ENCODE data around the gene ZNF566. TPM values are rescaled to one million over a fixed set of nuclear protein-coding genes. Genes with fewer than 3 reads are reported as not detected.
"Not testable (repeated sequence)": the region's sequence is repeated elsewhere in the genome, so short reads cannot be mapped to it uniquely, and the experiment has no call there.

Gene ZNF566
- total RNA-seq = 5.6 and 7.8 TPM in 2 replicates

DNA sequence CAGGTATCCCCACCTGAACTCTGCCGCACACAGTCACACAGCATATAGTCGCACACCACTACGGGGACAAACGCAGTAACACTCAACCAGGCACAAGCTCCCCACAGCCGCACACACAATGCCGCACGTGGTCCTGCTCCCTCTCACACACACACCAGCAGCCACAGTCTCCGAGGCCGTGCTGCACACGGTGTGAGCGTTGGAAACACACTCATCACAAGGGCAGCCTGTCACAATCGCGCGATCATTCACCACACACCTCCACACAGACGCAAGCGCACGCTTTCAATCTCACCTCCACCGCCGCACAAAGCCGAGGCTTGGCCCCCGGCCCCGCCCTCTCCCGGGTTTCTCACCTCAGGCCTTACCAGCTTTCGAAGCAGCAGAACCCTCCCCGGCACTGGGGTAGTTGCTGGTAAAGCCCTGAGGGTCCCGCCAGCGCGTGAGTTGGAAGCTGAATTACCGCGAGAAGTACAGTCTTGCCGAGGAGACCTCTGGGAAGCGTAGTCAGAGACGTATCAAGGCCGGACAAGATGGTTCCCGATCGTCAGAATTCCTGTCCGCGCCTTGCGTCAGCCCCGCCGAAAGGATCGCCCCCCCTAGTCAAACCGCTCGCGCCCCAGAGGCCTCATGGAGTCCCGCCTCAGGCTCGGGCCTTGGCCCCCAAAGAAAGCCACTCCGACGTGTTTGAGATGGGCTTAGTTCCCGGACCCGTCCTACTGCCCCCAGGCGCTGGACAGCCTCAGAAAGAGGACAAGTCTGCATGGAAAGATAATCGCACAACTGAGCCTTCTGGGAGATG is at the start of gene ZNF566:
Gene ZNF566, minus strand, starts transcription at position 444 of the 802 bp plus-strand sequence. CDS start 13,004 bp downstream, outside the sequence.
- peak; percentile 95 to 98 for DNase-seq (ENCODE audit: low read depth in 2 of 2)

DNA sequence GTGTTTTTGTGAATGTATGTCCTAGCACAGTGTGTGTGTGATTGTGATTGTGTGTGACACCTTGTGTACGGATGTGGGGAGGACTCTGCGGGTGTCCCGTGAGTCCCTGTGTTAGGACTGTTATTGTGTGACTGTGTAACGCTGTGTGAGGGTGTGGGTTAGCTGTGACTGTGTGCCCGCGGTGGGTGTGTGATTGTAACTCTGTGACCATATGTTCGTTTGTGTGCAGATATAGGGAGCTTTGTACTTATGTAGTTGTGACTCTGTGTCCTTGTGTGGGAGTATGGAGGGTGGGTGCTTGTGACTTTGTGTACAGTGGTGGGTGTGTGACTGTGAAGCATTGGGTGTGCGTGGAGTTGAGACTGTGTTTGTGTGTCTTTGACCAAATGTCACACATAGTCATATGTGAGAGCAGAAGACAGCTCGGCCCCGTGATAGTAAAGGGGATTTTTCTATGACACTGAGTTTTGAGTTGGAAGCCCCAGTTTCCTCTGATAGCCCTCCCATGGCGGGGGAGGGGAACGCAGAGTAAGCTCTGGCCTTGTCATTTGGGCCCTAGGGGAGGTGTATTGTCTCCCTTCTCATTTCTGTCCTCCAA is 39.7 kb upstream of the ZNF566 start:
- peak in 1 of 2 donors; percentile 26 for DNase-seq (ENCODE audit: low read depth in 2 of 2)

DNA sequence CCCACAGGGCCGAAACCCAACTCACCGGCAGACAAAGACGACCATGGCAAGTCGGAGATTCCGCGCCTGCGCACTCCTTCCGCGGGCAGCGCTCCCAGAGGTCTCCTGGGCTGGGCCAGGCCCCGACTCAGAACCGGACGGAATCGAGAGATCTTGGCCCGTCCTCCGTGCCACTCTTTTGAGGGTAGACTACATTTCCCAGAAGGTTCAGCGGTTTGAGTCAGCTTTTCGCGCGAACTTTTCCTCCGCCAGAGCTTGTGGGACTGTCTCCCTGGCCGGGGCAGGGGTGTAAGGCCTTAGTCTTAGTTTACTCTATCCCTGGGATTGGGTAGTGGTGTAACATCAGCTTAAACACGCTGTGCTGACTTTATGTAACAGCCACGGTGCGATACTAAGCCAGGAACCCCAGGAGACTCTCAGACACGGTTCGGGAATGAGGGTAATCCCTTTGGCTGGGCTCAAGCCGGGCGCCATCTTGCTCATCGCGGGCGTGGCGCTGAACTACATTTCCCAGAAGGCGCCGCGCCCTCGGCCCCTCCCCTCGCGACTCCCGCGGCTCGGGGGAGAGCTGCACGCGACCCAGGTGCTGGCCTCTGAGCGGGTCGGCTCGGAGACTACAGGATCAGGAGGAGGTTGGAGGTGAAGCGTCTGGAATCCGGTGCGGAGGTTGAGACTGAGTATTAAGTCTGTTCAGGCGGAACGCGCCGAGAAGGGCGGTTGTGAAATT is 39.0 kb upstream of the ZNF566 start, which contains the start of gene ZNF260:
Gene ZNF260, minus strand, starts transcription at position 78 of the 727 bp plus-strand sequence. CDS start 13,033 bp downstream, outside the sequence.
- peak; percentile 97 to 99 for DNase-seq (ENCODE audit: low read depth in 2 of 2)

DNA sequence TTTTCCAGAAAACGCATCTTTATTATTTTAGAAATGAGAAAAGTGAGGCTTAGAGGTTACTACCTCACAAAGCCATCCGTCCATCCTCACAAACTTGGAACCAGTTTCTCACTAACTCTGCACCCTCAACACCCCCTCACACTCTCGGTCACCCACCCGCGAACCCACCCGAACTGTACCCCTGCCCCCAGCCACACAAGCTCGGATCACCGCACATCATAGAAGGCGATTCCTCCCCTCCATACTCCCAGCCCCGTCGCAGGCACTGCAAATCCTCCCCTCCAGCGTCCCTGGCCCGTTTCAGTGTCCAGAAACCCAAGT is 38.5 kb upstream of the ZNF566 start:
- no peak for DNase-seq (ENCODE audit: low read depth in 2 of 2)

DNA sequence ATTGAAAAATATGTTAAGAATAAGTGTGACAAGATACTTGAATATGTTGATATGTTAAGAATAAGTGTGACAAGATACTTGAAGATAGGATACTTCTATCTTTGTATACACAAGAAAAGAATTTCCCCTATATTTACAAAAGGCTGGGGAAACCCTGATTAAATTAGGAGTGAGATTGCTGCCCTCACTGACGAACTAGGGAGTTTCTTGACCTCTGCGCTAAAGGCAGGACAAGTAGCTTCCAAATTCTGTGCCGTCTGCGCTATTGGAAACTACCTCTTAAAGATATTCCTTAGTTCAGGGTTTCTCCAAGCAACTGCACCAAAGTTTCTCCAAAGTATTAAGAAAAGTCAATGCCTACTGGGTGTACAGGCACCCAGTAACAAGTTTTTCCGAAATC is 38.0 kb upstream of the ZNF566 start:
- DNase-seq (ENCODE audit: low read depth in 2 of 2) = peak in 1 of 2 donors; percentile 5

DNA sequence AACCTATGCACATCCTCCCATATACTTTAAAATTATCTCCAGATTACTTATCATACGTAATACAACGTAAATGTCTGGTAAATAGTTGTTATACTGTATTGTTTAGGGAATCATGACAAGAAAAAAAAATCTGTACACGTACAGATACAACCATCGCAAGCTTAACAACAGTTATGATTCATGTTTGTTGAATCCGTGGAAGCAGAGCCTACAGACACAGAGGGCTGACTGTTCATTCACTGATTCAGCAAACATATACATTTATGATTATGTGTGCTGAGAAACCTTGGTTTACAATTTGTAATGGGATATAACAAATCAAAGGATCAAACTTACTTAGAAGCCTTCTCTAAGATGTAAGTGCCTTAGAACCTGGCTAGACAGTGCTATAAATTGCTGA is 37.2 kb upstream of the ZNF566 start:
- no peak for DNase-seq (ENCODE audit: low read depth in 2 of 2)

DNA sequence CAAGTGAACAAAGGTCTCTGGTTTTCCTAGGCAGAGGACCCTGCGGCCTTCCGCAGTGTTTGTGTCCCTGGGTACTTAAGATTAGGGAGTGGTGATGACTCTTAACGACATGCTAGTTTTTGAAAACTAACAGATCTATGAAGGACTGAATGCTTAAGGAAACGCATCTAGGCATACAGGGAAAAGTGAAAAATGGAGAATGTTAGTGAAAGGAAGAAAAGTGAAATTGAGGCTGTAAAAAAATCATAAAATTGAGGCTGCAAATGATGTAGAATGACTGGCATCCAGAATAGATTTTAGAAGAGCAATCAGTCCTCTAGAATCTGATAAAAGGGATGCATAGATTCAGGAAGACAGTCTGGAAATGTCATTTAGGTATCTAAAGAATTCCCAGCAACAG is 35.3 kb upstream of the ZNF566 start:
- DNase-seq (ENCODE audit: low read depth in 2 of 2) = no peak

DNA sequence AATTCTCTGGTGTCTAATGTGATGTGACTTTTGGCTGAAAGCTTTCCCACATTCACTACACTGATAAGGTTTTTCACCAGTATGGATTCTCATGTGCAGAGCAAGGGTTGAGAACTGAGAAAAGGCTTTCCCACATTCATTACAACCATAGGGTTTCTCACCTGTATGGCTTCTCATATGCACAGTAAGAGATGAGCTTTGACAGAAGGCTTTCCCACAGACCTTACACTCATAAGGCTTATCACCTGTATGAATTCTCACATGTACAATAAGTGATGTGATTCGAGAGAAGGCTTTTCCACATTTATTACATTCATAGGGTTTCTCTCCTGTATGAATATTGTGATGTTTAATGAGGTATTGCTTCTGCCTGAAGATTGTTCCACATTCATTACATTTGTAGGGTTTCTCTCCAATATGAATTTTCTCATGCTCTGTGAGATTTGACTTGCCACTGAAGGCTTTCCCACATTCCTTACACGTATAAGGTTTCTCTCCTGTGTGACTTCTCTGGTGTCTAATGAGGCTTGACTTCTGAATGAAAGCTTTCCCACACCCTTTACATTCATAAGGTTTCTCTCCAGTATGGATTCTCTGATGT is 24.8 kb upstream of the ZNF566 start:
- DNase-seq (ENCODE audit: low read depth in 2 of 2) = no peak

DNA sequence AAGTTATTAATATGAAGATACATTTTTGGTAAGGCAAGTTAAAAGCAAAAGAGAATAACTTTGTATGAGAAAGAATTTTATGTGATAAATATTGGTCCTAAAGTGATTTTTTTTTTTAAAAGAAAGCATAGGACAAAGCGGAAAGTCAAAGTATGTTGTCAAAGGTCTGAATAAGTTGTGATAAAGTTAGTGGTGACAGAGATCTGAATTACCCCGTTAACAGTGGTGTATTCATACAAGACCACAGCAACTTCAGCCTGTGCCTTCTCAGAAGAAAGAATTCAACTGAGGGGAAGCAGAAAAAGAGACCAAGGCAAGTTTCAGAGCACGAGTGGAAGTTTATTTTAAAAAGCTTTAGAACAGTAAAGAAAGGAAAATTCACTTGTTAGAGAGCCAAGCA is 19.0 kb upstream of the ZNF566 start:
- DNase-seq (ENCODE audit: low read depth in 2 of 2) = no peak

DNA sequence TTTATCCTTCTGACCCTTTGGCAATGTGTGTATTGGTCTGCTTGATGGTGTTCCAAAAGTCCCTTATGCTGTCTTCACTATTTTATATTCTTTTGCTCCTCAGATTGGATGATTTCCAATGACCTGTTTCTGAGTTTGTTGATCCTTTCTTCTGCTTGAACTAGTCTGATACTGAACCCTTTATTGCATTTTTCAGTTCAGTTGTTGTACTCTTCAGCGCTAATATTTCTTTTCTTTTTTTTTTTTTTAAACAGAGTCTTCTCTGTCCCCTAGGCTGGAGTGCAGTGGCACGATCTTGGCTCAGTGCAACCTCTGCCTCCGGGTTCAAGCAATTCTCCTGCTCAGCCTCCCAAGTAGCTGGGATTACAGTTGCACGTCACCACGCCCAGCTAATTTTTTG is 12.6 kb upstream of the ZNF566 start:
- no peak for DNase-seq (ENCODE audit: low read depth in 2 of 2)

DNA sequence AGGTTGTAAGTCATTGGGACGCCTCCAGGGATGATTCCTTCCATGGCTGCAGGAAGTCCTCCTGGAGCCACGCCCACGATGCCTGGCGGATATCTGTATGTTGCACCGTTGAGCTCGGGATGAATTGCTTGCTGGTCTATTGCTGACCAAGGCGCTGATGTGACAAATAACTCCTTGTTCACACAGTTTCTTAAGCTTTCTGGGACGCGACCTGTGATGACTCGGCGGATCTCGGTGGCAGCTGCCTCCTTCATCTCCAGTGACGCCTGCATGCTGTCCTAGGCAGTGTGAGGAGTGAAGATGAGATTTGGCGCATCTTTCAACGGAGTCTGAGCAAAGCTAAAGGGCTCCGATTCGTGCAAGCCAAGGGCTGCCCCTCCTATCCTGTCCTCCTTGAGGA is 7.6 kb upstream of the ZNF566 start:
- DNase-seq (ENCODE audit: low read depth in 2 of 2) = no peak

DNA sequence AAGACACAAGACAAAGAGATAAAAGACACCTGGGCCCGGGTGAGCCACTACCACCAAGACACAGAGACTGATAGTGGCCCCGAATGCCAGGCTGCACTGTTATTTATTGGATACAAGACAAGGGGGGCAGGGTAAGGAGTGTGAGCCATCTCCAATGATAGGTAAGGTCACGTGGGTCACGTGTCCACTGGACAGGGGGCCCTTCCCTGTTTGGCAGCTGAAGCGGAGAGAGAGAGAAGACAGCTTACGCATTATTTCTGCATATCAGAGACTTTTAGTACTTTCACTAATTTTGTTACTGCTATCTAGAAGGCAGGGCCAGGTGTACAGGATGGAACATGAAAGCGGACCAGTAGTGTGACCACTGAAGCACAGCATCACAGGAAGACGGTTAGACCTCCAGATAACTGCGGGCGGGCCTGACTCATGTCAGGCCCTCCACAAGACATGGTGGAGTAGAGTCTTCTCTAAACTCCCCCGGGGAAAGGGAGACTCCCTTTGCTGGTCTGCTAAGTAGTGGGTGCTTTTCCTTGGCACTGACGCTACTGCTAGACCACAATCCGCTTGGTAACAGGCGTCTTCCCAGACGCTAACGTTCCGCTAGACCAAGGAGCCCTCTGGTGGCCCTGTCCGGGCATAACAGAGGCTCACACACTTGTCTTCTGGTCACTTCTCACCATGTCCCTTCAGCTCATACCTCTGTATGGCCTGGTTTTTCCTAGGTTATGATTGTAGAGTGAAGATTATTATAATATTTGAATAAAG is 3.5 kb upstream of the ZNF566 start:
- DNase-seq (ENCODE audit: low read depth in 2 of 2) = peak; percentile 9 to 72

DNA sequence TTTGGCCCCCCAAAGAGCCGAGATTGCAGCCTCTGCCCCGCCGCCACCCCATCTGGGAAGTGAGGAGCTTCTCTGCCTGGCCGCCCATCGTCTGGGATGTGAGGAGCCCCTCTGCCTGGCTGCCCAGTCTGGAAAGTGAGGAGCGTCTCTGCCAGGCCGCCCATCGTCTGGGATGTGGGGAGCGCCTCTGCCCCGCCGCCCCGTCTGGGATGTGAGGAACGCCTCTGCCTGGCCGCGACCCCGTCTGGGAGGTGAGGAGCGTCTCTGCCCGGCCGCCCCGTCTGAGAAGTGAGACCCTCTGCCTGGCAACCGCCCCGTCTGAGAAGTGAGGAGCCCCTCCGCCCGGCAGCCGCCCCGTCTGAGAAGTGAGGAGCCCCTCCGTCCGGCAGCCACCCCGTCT is 1.5 kb upstream of the ZNF566 start:
- not testable (repeated sequence) for DNase-seq (ENCODE audit: low read depth in 2 of 2)

DNA sequence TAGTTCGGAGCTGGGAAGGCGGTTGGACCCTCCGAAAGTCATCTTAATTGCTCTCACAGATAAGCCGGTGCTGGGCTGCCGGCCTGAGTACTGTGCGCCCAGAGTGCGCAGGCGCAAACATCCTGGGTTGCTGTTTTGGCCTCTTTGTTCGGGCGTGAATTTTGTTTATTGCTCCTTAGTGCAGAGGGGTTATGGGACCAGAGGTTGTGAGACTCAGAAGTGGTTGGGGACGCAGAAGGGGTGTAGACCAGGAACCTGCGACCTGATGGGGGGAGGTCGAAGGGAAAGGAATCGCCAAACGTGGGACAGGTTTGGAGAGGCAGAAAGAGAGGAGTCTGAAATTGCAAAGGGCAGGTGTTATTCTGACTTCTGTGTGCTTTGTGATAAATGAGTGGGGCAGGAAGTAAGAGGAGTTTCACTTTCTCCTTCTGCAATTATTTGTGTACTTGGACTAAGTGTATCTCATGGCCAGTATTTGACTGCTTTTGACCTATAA is 607 bp upstream of the ZNF566 start:
- DNase-seq (ENCODE audit: low read depth in 2 of 2) = peak in 1 of 2 donors; percentile 93

DNA sequence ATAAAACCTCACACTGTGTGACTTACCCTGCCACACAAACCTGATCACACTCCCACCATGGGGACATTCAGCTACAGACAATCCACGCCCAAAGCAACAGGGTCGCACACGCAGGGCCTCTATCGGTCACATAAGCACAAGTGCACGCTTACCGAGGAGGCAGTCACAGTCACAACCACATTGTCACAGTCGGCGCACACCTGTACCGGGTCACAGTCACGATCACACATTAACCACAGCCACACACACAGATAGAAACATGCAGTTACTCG is 579 bp downstream of the ZNF566 start:
- DNase-seq (ENCODE audit: low read depth in 2 of 2) = peak; percentile 14 to 32

DNA sequence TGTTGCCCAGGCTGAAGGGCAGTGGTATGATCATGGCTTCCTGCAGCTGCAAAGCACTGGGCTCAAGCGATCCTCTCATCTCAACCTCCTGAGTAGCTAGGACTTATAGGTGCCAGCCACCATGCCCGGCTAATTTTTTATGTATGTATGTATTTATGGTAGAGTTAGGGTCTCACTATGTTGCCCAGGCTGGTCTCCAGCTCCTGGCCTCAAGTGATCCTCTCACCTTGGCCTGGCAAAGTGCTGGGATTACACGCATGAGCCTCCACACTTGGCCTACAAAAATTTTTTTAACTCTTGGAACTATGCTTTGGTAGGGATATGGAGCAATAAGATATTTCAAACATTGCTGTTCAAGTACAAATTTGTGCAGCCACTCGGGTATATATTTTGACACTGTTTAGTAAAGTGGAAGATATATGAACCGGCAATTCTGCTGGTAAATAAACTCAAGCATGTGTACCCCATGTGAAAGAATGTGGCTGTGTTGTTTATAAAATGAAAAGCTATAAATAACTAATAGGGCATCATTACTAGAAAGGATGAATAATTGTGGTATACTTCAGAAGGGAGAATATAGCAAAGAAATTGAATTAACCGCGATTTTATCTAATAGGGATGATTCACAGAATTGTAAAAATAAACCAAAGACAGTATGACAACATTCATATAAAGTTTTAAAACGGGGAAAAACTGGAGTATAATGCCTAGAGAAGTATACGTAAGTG is 1.1 kb downstream of the ZNF566 start:
- DNase-seq (ENCODE audit: low read depth in 2 of 2) = no peak

DNA sequence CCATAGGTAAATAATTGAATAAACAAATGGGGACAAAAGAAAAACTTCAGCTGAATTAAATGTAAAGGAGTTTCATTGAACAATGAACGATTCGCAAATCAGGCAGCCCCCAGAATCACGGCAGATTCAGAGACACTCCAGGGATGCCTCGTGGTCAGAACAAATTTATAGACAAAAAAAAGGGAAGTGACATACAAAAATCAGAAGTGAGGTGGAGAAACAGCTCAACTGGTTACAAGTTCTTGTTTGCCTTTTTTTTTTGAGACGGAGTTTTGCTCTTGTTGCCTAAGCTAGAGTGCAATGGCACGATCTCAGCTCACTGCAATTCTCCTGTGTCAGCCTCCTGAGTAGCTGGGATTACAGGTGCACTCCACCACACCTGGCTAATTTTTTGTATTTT is 5.7 kb downstream of the ZNF566 start:
- DNase-seq (ENCODE audit: low read depth in 2 of 2) = no peak

DNA sequence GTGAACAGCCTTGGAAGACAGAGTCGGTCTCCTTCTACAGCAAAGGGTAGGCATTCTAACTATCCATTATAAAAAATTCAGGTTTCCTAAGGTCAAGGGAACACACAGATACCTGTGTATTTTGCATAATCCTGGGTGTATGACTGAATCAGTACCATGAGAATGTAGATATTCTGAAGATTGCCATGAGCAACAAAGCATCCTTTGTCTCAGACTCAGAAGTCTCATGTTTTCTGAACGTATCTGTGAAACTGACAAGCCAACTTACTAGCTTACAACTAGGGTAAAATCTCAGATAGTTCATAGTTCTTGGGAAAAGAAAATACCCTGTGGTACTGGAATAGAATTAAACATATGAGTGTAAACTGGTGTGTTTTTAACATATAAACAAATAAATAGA is 6.5 kb downstream of the ZNF566 start:
- DNase-seq (ENCODE audit: low read depth in 2 of 2) = no peak

DNA sequence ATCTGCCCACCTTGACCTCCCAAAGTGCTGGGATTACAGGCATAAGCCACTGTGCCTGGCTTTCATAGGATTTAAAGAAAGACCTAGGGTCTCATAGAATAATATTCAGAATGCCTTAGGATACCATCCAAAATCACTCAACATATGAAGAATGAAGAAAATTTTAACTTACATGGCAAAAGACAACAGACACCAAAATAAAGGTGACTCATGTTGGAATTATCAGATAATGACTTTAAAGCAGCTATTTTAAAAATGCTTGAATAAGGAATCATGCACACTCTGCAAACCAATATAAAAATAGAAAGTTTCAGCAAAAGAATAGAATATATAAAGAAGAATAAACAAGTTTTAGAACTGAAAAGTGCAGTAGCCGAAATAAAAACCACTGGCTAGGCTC is 29.3 kb downstream of the ZNF566 start:
- no peak for DNase-seq (ENCODE audit: low read depth in 2 of 2)

DNA sequence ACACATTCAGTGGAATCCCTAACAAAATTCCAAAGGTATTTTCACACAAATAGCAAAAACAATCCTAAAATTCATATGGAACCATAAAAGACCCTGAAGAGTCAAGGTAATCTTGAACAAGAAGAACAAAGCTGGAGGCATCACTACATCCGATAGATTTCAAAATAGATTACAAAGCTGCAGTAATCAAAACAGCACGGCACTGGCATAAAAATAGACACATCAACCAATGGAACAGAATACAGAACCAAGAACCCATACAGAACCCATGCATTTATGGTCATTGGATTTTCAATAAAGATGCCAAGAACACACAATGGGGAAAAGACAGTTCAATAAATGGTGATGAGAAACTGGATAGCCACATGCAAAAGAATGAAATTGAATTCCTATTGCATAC is 32.5 kb downstream of the ZNF566 start:
- DNase-seq (ENCODE audit: low read depth in 2 of 2) = no peak

All from dermis microvascular lymphatic vessel endothelial cell (primary cell).